ENCODE data around the gene CSNK2B.

Gene CSNK2B

DNA sequence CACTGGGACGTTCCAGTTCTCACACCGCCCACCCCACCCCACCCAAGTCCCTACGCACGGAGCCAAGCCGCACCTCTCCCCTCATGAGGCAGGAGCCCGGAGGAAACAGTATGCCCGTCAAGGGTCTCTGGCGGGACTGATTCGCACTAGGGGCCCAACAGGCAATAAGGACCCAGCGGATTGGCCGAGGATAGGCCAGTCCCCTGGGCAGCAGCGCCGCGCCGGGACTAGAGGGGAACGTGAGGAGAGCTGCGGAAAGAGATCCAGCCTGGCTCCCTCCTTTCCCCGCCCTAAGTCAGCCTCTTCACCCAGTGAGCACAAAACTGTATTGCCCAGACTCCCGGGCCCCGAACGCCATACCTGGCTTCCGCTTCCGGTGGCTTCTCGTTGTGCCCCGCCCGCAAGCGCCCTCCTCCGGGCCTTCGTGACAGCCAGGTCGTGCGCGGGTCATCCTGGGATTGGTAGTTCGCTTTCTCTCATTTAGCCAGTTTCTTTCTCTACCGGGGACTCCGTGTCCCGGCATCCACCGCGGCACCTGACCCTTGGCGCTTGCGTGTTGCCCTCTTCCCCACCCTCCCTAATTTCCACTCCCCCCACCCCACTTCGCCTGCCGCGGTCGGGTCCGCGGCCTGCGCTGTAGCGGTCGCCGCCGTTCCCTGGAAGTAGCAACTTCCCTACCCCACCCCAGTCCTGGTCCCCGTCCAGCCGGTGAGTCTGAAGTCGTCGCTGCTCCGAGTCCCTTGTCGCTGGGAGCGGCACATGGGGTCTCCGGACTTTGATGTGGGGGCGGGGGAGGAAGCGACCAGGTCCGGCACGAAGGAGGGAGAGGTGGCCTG lies at the start of gene CSNK2B:
TSS of gene CSNK2B (plus strand) at position 580 of the 836 bp plus-strand sequence. CDS start 752 bp downstream, outside the sequence.
- DNase-seq = peak; percentile 95

DNA sequence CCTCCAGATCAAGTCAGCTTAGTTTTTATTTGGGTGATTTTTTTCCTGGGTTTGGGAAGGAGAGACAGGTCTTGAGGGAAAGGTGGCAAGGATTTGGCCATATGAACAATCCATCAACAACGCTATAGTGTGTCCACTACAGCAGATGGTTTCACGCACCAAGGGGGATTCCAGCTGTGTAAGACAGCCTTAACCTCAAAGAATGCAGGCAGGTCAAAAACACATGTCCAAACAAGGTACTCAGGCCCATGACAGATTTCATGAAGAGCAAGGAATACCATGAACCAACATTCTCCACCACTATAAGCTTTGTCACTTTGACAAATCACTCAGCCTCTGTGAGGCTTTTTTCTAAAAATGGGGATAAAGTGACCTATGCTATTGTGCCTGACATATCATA lies 48.9 kb upstream of the CSNK2B start:
- no peak for DNase-seq

DNA sequence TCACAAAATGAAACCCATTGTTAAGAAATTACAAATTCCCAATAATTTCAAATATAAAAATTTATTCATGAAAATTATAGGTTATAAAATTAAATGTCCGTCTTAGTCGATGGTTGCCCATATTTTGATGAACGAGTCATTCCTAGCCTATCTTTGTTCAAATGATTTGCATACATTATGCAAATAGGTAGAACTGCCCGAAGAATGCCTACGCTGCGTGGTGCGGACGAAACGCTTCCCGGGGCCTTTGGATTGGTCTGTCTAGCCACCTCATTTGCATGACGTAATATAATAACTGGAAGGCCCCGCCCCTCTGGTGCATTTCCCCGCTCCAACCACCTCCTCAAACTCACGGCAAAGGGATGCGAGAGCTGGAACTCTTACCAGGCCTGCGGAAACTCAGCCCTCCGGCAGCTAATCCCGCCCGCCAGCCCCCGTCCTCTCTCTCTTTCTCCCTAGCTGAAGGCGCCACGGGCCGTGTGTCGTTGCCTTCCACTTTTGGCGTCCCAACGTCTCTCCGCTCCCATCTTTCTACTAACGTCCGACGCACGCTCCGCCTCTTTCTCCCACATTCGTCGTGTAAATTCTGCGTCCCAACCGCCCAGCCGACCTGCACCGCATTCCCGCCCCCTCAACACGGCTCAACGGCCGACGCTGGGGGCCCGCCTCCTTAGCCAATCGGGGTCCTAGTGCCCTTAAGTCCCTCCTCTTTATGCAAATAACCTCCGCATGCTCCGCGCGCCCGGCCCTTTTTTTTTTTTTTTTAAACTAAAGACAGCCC lies 45.9 kb upstream of the CSNK2B start:
- DNase-seq = peak; percentile 93

DNA sequence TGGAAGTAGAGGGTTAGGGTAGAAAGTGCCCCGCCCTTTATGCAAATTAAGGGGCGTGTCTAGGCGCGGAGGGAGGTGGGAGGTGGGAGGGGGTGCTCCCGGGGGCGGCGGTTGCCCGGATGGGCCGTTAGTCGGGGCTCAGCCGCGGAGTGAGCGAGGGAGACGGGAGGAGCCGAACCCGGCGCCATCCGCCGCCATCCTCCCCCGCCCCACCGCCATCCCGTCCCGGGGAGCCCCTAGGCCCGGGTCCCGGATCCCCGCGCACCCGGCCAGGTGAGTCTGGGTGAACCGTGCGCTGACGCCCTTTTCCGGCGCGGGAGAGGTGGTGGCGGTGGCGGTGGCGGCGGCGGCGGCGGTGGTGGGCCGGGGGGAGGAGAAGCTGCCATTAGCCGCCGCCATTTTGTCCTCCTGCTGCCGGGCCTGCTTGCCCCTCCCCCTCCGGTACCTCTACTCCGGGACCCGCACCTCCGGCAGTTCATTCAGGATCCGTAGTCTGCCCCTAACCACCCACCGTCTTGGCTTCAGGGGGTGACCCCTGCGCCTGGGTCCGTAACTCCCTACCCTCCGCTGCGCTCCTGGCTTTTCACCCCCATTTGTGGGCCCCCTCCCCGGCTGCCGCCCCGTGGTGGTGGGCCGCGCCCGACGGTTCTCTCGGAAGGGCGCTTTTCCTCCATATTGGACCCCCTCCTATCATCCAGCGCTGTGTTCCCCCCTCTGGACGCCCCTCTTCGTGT lies 45.1 kb upstream of the CSNK2B start, which contains the start of gene PRRC2A:
TSS of gene PRRC2A (plus strand) at position 130 of the 734 bp plus-strand sequence. CDS start 2,075 bp downstream, outside the sequence.
- DNase-seq = peak; percentile 94

DNA sequence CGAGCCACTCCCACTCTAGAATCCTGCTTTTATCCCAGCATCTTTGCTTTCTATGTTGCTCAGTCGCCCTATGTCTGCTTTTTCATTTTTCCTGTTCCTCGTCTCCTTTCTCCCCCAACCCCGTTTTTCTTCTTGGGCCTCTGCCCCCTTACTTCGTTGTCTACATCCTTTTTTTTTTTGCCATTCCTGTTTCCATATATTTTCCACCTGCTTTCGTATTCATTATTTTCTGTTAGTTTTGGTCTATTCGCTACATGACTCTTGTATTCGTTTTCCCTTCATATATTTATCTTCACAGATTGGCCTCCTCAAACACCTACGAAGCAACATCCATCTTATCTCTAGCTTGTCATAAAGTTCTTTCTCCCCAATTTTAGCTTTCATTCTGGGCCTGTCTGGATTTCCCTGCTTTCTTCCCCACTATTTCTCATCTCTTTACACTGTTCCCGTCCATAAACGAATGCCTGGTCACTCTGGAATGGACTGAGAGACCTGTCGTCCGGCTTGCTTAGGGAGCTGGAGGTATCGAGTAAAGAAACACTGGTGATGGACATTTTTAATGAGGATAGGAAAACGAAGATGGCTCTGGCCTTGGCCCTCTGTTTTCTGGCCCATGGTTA lies 44.5 kb upstream of the CSNK2B start:
- no peak for DNase-seq

DNA sequence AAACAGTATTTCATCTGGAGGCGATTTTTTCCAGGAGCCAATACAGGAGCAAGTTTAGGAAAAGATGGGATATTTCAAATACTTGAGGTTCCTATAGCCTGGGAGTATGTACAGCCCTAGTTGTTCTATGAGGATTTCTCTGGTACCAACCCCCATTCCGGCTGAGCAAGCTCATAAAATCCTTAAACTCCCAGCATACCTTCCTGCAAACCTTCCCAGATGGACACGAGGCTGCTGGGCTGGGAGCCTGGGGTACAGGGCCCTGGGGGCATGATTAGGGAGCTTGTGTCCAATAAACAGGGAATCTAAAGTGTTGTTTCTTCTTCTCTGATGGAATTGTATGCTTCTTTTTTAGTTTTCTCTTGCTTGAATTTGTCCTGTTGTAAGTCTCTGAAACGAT lies 43.9 kb upstream of the CSNK2B start:
- no peak for DNase-seq

DNA sequence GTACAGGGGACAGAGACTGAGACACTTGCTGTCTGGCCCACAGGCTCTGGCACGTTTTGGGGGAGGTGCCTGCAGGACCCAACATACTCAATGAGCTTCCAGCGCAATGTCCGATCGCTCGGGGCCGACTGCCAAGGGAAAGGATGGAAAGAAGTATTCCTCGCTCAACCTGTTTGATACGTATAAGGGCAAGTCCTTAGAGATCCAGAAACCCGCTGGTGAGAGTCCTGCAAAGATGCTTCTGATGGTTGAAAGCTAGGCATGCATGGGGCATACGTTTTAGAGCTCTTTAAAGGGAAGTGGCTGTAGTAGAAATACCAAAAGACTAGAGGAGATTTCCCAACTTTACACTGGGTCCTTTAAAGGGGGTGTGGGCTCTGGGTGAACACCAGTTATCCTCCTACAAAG lies 43.2 kb upstream of the CSNK2B start:
- no peak for DNase-seq

DNA sequence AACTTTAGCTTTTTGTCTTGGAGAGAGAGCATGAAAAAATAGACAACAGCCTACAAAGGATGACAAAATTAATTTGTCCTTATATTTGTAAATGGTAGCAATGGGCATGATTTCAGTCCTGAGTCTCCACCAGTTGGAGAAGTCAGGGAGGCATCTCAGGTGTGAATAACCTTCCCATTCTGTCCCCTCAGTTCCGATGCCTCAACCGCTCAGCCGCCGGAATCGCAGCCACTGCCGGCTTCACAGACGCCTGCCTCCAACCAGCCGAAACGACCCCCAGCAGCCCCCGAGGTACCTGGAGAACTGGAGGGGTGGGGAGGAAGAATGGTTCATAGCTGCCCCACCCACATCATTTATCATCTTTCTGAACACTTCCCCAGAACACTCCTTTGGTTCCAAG lies 41.8 kb upstream of the CSNK2B start:
- no peak for DNase-seq

DNA sequence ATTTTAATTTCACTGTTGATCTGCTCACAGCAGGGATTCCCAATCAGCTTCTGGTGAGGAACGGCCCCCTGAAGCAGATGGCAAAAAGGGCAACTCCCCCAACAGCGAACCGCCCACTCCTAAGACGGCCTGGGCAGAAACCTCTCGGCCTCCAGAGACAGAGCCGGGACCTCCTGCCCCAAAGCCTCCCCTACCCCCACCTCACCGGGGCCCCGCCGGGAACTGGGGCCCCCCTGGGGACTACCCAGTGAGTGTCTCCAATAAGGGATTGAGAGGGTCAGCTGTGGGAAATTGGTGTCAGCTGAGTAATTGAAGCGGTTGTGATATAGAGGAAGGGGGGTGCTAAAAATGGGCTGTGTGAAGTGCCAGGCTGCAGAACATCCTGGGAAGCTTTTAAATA lies 38.9 kb upstream of the CSNK2B start:
- no peak for DNase-seq

DNA sequence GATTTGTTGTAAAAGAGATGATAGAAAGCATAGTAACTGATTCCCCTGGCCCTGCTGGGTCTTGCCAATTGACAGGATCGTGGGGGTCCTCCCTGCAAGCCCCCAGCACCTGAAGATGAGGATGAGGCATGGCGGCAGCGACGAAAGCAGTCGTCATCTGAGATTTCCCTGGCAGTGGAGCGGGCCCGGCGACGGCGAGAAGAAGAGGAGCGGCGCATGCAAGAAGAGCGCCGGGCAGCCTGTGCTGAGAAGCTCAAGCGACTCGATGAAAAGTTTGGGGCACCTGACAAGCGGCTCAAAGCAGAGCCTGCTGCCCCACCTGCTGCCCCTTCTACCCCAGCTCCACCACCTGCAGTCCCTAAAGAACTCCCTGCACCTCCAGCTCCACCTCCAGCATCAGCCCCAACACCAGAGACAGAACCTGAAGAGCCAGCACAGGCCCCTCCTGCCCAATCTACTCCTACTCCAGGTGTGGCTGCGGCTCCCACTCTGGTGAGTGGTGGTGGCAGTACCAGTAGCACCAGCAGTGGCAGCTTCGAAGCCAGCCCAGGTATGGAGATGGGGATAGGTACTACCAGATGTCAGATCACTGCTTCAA lies 38.1 kb upstream of the CSNK2B start:
- no peak for DNase-seq

DNA sequence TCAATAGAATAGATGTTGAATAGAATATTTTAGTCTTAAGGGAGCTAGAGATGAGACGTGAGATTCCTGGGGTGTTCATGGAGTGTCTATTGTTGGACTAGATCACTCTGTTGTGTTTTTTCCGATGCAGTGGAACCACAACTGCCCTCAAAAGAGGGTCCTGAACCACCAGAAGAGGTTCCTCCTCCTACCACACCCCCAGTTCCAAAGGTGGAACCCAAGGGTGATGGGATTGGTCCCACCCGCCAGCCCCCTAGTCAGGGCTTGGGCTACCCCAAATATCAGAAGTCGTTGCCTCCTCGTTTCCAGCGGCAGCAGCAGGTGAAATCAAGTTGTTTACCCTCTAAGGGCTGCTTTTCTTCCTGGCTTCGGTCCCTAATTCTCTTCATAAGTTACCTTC lies 36.9 kb upstream of the CSNK2B start:
- no peak for DNase-seq

DNA sequence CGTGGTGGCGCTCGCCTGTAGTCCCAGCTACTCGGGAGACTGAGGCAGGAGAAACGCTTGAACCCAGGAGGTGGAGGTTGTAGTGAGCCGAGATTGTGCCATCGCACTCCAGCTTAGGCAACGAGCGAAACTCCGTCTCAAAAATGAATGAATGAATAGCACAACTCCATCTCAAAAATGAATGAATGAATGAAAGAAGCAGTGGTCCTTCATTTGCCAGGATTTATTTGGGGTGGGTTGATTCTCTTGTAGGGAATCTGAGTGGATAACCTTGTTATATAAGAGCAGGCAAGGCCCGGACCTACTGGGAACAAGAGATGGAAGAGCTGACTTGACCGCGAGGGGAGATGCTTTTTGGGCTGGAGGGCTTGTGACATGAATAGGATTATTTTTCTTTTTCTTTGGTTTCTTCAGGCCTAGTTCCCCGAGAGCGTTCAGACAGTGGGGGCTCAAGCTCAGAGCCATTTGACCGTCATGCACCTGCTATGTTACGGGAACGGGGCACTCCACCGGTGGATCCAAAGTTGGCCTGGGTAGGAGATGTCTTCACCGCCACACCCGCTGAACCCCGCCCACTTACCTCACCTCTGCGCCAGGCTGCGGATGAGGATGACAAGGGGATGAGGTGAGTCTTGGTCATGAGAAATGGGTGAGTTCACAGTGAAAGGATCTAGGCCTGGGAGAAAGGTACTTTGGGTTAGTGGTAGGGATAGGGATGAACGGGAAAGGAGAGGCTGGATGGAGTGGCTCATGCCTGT lies 35.5 kb upstream of the CSNK2B start:
- no peak for DNase-seq

DNA sequence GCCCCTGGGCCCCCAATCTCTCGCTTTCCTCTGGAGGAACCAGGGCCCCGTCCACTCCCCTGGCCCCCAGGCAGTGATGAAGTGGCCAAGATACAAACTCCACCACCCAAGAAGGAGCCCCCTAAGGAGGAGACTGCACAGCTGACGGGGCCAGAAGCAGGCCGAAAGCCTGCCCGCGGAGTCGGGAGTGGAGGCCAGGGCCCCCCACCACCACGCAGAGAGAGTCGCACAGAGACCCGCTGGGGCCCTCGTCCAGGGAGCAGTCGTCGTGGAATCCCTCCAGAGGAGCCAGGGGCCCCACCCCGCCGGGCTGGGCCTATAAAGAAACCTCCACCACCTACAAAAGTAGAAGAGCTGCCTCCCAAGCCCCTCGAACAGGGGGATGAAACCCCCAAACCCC lies 34.7 kb upstream of the CSNK2B start:
- DNase-seq = no peak

DNA sequence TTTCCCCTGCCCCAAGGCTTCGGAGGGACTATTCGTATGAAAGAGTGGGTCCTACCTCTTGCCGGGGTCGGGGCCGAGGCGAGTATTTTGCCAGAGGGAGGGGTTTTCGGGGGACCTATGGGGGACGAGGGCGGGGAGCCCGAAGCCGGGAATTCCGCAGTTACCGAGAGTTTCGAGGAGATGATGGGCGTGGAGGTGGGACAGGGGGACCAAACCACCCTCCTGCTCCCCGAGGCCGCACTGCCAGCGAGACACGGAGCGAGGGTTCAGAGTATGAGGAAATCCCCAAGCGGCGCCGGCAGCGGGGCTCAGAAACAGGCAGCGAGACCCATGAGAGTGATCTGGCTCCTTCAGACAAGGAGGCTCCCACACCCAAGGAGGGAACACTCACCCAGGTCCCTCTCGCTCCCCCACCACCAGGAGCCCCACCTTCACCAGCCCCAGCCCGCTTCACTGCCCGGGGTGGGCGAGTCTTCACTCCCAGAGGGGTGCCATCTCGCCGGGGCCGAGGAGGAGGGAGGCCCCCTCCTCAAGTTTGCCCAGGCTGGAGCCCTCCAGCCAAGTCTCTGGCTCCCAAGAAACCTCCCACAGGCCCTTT lies 34.1 kb upstream of the CSNK2B start:
- DNase-seq = no peak

DNA sequence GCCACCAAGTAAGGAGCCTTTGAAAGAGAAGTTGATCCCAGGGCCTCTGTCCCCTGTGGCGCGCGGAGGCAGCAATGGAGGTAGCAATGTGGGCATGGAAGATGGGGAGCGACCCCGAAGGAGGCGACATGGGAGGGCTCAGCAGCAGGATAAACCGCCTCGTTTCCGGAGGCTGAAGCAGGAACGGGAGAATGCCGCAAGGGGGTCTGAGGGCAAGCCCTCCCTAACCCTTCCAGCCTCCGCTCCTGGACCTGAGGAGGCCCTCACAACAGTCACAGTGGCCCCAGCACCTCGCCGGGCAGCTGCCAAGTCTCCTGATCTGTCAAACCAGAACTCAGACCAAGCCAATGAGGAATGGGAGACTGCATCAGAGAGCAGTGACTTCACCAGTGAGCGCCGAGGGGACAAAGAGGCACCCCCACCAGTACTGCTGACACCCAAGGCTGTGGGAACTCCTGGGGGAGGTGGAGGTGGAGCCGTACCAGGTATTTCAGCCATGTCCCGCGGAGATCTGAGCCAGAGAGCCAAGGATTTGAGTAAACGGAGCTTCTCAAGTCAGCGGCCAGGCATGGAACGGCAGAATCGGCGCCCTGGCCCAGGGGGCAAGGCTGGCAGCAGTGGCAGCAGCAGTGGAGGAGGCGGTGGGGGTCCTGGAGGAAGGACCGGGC lies 33.5 kb upstream of the CSNK2B start:
- no peak for DNase-seq

DNA sequence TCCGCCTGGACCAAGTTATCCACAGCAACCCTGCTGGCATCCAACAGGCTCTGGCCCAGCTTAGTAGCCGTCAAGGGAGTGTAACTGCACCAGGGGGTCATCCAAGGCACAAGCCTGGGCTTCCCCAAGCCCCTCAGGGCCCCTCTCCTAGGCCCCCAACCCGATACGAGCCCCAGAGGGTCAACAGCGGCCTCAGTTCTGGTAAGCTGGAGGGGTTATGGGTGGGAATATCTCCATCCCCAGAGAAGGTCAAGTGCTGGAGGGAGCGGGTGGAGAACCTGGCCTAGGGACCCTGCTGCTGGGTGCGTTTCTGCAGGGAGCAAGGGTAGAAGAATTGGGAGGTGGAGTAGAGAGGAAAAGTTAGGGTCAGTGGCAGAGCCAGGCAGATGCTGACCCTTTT lies 32.4 kb upstream of the CSNK2B start:
- DNase-seq = no peak

DNA sequence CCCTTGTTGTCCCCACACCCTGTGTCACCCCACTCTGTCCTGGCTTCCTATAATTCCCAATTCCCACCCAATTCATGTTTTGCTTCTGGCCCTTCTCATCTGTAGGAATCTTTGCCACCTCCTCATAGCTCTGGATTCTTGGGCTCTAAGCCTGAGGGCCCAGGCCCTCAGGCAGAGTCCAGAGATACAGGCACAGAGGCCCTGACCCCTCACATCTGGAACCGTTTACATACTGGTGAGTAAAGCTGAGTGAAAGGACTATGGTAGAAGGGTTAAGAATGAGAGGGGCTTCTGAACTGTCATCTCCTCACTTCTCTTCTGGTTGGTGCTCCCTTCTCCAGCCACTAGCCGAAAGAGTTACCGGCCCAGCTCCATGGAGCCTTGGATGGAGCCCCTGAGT lies 31.7 kb upstream of the CSNK2B start:
- no peak for DNase-seq

DNA sequence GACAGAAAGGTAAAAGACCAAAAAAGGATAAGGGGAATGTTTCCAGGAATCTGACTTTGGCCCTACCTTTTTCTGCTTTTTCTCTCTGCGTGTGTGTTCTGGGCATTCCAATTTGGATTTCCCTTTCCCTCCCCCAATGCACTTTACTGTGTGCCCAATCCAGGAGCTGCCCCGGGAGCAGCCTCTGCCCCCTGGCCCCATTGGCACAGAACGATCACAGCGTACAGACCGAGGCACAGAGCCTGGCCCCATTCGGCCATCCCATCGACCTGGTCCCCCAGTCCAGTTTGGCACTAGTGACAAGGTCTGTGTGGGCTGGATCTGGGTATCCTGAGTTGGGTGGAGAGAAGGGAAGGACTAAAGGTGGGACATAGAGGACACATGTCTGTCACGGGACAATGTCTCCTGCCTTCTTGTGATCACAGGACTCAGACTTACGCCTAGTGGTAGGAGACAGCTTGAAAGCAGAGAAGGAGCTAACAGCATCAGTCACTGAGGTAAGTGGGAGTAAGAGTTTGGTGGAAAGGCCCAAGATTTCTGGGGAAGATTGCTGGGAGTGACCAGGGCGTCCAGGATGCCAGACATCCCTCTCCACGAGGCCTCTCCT lies 30.8 kb upstream of the CSNK2B start:
- no peak for DNase-seq

DNA sequence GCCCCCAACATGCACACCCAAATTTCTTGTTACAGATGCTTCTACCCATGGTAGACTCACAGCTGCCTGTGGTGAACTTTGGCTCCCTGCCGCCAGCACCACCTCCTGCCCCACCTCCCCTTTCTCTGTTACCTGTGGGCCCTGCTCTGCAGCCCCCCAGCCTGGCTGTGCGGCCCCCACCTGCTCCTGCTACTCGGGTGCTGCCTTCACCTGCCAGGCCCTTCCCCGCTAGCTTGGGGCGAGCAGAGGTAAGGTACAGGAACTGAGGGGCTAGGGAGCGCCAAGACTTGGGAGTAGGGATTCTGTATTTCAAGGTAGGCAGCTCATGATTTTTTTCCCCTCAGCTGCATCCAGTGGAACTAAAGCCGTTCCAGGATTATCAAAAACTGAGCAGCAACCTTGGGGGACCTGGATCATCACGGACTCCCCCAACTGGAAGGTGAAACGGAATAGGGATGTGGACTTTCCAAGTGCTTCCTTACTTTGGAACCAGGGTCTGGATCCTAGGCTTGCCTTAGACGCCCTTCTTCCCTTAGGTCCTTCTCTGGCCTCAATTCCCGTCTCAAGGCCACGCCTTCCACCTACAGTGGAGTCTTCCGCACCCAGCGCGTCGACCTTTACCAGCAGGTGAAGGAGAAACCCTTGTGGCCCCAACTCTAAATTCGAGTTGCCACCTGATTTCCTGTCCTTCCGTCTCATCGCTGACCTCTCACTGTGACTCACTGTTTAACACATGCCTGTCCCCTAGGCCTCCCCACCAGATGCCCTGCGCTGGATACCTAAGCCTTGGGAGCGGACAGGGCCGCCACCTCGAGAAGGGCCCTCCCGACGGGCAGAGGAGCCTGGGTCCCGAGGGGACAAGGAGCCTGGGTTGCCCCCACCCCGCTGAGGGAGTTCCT lies 28.9 kb upstream of the CSNK2B start:
- no peak for DNase-seq

All from stimulated activated CD4-positive, alpha-beta T cell treated with anti-CD3 and anti-CD28 coated beads, Interleukin-12 subunit alpha, Interleukin-12 subunit beta, amount 100 ng/mL, for 4 hours (primary cell).